Activated T-cell treated with anti-CD3 and anti-CD28 coated beads, Interleukin-2, amount 50 U/mL, for 72 hours (primary cell): ENCODE results near the gene ALDH8A1. TPM values are rescaled to one million over a fixed set of nuclear protein-coding genes. Genes with fewer than 3 reads are reported as not detected.
"Not testable (repeated sequence)": the region's sequence is repeated elsewhere in the genome, so short reads cannot be mapped to it uniquely, and the experiment has no call there.

ENCODE experiments used
- ATAC-seq, 2 donors: fragments of 150-1000 bp; cut with Tn5 transposase; replicated peaks in 1 of 2; 2 replicates each; pipeline ENCODE4 v1.10.0; 2021; ENCODE audit warnings: moderate library complexity in 2 of 2, mild to moderate bottlenecking in 1 of 2
- DNase-seq, 2 donors: peaks; one replicate each; pipeline ENCODE4 v3.0.0; 2021 to 2022; ENCODE audit warnings: mixed read lengths in 1 of 2
- H3K27ac Mint-ChIP-seq: one replicate; pipeline ENCODE4 v1.8.0; 2022; ENCODE audit warnings: mild to moderate bottlenecking, moderate library complexity, mixed read lengths
- H3K27me3 Mint-ChIP-seq: one replicate; pipeline ENCODE4 v1.8.0; 2022; ENCODE audit warnings: low read depth, mixed read lengths
- H3K36me3 Mint-ChIP-seq, 2 donors: one replicate each; pipeline ENCODE4 v1.8.0; 2022; ENCODE audit warnings: mixed read lengths in 2 of 2, mild to moderate bottlenecking in 1 of 2; ENCODE audit not compliant: insufficient read depth in 2 of 2
- H3K4me1 Mint-ChIP-seq: one replicate; pipeline ENCODE4 v1.8.0; 2022; ENCODE audit warnings: low read depth, mixed read lengths
- H3K4me3 Mint-ChIP-seq, 2 donors: one replicate each; pipeline ENCODE4 v1.8.0; 2022; ENCODE audit warnings: mild to moderate bottlenecking in 2 of 2, mixed read lengths in 2 of 2, moderate library complexity in 2 of 2
- H3K9me3 Mint-ChIP-seq, 2 donors: one replicate each; pipeline ENCODE4 v1.8.0; 2022; ENCODE audit warnings: mixed read lengths in 2 of 2
- total RNA-seq, 2 donors: library from RNA; stranded (reverse); gene quantifications; one replicate each; pipeline ENCODE4 v1.2.3, GENCODE V29; 2022

The ALDH8A1 gene
- total RNA-seq, 2 donors from 2014 or later, result 1.8 to 5.6 TPM

GRCh38 chr6:134921276-134921675 is 28.6 kb downstream of the ALDH8A1 start:
- no peak overlapping the region for H3K4me3 Mint-ChIP-seq
- DNase-seq, result no peak
- no peaks in the 10 kb centered on the region for H3K4me1 Mint-ChIP-seq
- ATAC-seq, result no peak
- no peaks in the 10 kb centered on the region for H3K9me3 Mint-ChIP-seq
- no peaks in the 10 kb centered on the region for H3K36me3 Mint-ChIP-seq
- no peak overlapping the region for H3K27ac Mint-ChIP-seq
- H3K27me3 Mint-ChIP-seq, result no peaks in the 10 kb centered on the region

DNA sequence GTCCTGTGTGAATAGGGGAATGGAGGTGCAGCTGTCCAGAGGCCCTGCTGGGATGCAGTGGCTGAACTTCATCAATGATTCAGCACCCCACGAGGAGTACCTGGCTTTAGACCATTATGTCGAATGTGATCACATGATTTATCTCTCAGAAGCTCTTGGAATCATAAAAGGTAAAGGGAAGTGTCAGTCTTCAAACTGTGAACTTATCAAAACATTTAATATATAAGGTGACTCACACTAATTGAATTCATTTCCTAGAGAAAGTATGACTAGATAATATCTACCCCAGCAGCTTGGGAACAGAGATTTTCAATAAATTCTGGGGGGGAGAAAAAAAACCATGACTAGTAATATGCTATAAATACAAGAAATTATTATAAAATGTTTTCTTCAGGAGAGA is 29.5 kb downstream of the ALDH8A1 start:
- Mint-ChIP-seq H3K4me3 (no peak overlapping the region), H3K27ac (no peak overlapping the region), H3K27me3 (no peaks in the 10 kb centered on the region), H3K9me3 (no peaks in the 10 kb centered on the region), H3K4me1 (no peaks in the 10 kb centered on the region), H3K36me3 (no peaks in the 10 kb centered on the region)
- no peak for ATAC-seq
- no peak for DNase-seq

- ATAC-seq, result no peak
Observed at GRCh38 chr6:134918418-134918961, 31.4 kb downstream of the ALDH8A1 start.

DNA sequence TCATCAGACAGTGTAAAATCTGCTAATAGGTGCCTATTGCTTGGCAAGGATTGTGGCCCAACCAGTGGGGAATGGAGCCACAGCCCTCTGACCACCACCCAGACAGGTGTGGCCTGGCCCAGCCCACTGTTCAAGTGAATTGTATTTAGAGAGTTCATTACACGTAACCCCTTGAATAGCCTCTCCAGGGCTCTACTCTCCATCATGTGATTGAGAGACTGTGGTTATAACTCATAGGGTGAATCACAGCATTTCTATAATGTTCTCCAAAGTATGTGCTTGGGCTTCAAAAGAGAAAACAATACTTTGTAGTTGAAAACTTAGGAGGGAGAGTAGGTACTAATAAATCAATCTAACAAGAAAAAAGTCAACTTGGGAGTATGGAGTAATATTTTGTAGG is 38.4 kb downstream of the ALDH8A1 start:
- Mint-ChIP-seq H3K27ac (no peak overlapping the region), H3K4me3 (no peak overlapping the region), H3K36me3 (no peaks in the 10 kb centered on the region), H3K27me3 (no peaks in the 10 kb centered on the region), H3K4me1 (no peaks in the 10 kb centered on the region), H3K9me3 (peaks cover 0 to 2% of the 10 kb centered on the region in 2 donors)
- DNase-seq (no peak), ATAC-seq (peak in 1 of 2 donors; percentile 51)

More at GRCh38 chr6:134918418-134918961, 31.4 kb downstream of the ALDH8A1 start:
- Mint-ChIP-seq H3K4me1 (no peaks in the 10 kb centered on the region), H3K27ac (no peak overlapping the region), H3K4me3 (no peak overlapping the region), H3K9me3 (peaks cover 0 to 2% of the 10 kb centered on the region in 2 donors), H3K27me3 (no peaks in the 10 kb centered on the region), H3K36me3 (no peaks in the 10 kb centered on the region)
- no peak for DNase-seq

- ATAC-seq (no peak), DNase-seq (no peak)
Observed at GRCh38 chr6:134910593-134910935, 39.3 kb downstream of the ALDH8A1 start.

GRCh38 chr6:134909701-134910592 is 40.0 kb downstream of the ALDH8A1 start:
- Mint-ChIP-seq H3K9me3 (peaks cover 0 to 2% of the 10 kb centered on the region in 2 donors), H3K4me3 (no peak overlapping the region), H3K36me3 (no peaks in the 10 kb centered on the region), H3K4me1 (no peaks in the 10 kb centered on the region), H3K27me3 (no peaks in the 10 kb centered on the region), H3K27ac (no peak overlapping the region)
- no peak for ATAC-seq
- no peak for DNase-seq

More at GRCh38 chr6:134910593-134910935, 39.3 kb downstream of the ALDH8A1 start:
- Mint-ChIP-seq H3K27me3 (no peaks in the 10 kb centered on the region), H3K36me3 (no peaks in the 10 kb centered on the region), H3K9me3 (peaks cover 0 to 2% of the 10 kb centered on the region in 2 donors), H3K4me3 (no peak overlapping the region), H3K27ac (no peak overlapping the region), H3K4me1 (no peaks in the 10 kb centered on the region)

DNA sequence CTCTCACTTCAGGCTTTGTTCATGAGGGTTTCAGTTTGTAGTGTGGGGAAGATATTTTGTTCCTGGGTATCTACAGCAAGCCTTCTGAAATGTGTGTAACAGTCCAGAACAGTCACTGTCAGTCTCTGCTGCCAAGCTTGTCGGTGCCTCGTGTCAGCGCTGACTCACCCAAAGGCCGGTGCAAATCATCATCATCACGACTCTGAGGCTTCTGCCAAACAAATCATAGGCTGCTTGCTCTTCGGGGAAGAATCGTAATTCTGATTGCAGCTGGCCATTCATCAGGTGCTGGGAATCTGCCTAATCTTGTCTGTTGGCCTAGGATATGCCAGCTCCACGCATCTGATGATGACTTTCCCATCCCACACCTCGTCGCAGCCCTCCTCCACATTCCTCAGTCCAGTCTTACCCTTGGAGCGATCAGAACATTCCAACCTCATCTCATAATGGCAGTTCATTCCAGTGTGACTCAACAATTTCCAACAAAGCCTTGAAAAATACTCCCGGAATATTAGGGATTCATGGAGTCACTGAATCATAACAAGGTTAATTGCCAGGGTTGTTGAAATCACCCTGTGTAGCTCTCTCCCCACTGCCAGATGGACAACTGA is 40.9 kb downstream of the ALDH8A1 start:
- Mint-ChIP-seq H3K27me3 (no peaks in the 10 kb centered on the region), H3K27ac (no peak overlapping the region), H3K4me3 (no peak overlapping the region), H3K4me1 (no peaks in the 10 kb centered on the region), H3K36me3 (no peaks in the 10 kb centered on the region), H3K9me3 (peaks cover 0 to 2% of the 10 kb centered on the region in 2 donors)
- ATAC-seq (peak; percentile 63 to 72), DNase-seq (peak; percentile 12 to 13)

GRCh38 chr6:134904731-134905130 is 45.2 kb downstream of the ALDH8A1 start:
- H3K27me3 Mint-ChIP-seq, H3K27ac Mint-ChIP-seq, H3K9me3 Mint-ChIP-seq, DNase-seq, ATAC-seq, H3K4me3 Mint-ChIP-seq, H3K36me3 Mint-ChIP-seq, H3K4me1 Mint-ChIP-seq: not testable (repeated sequence)

- H3K4me1 Mint-ChIP-seq, result no peaks in the 10 kb centered on the region
Observed at GRCh38 chr6:134903448-134903847, 46.5 kb downstream of the ALDH8A1 start.

DNA sequence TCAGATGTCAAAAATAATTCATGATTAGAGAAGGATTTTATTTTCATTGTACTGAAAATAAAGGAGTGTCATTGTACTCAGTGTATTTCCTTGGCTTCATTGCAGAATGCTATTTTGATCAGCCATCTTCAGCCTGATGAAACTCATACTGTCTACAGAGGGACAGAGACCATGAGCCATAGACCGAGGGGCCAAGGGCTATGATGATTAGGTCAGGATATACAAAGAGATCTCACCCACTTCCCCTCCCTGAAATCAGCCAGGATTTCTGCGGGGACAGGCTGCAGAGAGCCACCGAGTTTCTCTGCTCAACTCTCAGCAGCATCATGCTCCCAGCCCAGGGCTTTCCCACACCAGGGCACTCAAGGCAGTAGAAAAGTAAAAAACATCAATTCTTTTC is 47.0 kb downstream of the ALDH8A1 start:
- peaks cover 5% of the 10 kb centered on the region for H3K27me3 Mint-ChIP-seq
- DNase-seq (no peak), ATAC-seq (no peak)
- H3K9me3 Mint-ChIP-seq, result no peaks in the 10 kb centered on the region
- no peak overlapping the region for H3K27ac Mint-ChIP-seq
- H3K36me3 Mint-ChIP-seq, result no peaks in the 10 kb centered on the region
- no peak overlapping the region for H3K4me3 Mint-ChIP-seq
- H3K4me1 Mint-ChIP-seq, result no peaks in the 10 kb centered on the region

More at GRCh38 chr6:134903448-134903847, 46.5 kb downstream of the ALDH8A1 start:
- Mint-ChIP-seq H3K4me3 (no peak overlapping the region), H3K27ac (no peak overlapping the region), H3K27me3 (peaks cover 5% of the 10 kb centered on the region), H3K36me3 (no peaks in the 10 kb centered on the region), H3K9me3 (no peaks in the 10 kb centered on the region)
- ATAC-seq (no peak), DNase-seq (no peak)

DNA sequence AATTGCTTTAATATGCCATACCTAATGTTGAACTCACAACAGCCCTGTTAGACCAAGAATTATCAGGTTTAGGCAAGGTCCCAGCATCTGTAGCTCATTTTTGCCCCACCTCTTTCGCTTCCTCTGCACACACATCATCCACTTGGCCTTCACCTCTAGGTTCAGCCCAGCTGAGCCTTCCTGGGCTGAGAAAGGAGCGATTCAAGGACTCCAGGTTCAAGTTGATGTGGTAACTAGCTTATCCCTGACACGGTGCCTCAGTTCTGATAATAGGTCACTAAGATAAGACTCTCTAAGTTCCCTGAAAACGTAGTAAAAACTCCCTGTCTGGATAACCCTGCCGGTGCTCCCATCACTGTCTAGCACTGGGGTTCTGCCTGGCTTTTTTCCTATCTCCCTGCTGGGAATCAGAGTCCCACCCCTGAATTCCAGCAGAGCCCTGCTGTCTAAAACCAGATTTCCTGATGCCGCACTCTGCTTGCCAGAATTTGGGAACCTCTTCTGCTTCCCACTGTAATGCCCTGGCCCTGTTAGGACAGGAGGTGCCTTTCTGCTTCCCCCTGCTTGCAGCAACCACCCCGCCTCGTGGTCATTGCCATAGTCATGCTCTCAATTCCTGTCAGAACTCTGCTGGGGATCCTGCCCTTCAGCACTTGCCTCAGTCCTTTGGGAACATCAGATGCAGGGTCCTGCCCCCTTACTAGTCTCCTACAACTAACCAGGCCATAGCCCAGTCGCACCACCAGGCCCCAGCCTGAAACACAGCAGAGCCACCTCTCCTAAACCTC is 47.6 kb downstream of the ALDH8A1 start:
- ATAC-seq, result no peak
- no peaks in the 10 kb centered on the region for H3K36me3 Mint-ChIP-seq
- no peaks in the 10 kb centered on the region for H3K4me1 Mint-ChIP-seq
- no peaks in the 10 kb centered on the region for H3K9me3 Mint-ChIP-seq
- no peak overlapping the region for H3K4me3 Mint-ChIP-seq
- no peak for DNase-seq
- peaks cover 5% of the 10 kb centered on the region for H3K27me3 Mint-ChIP-seq
- H3K27ac Mint-ChIP-seq, result no peak overlapping the region

DNA sequence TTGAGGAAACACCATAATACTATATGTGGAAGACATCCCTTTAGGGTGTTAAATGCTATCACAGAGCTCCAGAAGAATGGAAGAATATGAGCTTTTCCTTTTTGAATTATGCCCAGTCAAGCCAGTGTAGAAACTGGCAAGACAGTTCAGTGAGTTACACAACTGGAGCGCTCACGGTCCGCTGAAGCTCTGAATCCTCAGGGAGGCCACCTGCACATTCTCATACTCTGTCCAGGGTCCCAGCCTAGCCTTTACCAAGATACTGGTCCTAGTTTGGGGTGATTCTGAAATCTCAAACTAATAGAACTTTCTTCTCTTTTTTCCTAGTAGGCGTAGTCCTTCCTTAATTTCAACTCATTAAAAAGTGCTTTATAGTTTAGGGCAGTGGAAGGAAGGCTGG is 51.3 kb downstream of the ALDH8A1 start:
- Mint-ChIP-seq H3K4me3 (no peak overlapping the region), H3K4me1 (no peaks in the 10 kb centered on the region), H3K36me3 (no peaks in the 10 kb centered on the region), H3K9me3 (peaks cover 0 to 3% of the 10 kb centered on the region in 2 donors), H3K27me3 (peaks cover 11% of the 10 kb centered on the region), H3K27ac (no peak overlapping the region)
- no peak for DNase-seq
- no peak for ATAC-seq

DNA sequence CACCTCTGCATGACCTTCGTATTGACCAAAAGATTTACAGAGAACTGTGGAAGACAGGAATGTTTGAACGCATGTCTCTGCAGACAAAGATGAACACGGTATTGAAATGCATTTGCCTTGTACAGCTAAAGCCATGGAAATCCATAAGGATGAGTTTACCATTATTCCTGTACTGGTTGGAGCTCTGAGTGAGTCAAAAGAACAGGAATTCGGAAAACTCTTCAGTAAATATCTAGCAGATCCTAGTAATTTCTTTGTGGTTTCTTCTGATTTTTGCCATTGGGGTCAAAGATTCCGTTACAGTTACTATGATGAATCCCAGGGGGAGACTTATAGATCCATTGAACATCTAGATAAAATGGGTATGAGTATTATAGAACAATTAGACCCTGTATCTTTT is 51.7 kb downstream of the ALDH8A1 start:
- not testable (repeated sequence) for H3K9me3 Mint-ChIP-seq, H3K27ac Mint-ChIP-seq, ATAC-seq, H3K4me1 Mint-ChIP-seq, H3K36me3 Mint-ChIP-seq, H3K4me3 Mint-ChIP-seq, DNase-seq
- H3K27me3 Mint-ChIP-seq, result peaks cover 11% of the 10 kb centered on the region
